Measurements from ENCODE around the gene CD1D.

DNA sequence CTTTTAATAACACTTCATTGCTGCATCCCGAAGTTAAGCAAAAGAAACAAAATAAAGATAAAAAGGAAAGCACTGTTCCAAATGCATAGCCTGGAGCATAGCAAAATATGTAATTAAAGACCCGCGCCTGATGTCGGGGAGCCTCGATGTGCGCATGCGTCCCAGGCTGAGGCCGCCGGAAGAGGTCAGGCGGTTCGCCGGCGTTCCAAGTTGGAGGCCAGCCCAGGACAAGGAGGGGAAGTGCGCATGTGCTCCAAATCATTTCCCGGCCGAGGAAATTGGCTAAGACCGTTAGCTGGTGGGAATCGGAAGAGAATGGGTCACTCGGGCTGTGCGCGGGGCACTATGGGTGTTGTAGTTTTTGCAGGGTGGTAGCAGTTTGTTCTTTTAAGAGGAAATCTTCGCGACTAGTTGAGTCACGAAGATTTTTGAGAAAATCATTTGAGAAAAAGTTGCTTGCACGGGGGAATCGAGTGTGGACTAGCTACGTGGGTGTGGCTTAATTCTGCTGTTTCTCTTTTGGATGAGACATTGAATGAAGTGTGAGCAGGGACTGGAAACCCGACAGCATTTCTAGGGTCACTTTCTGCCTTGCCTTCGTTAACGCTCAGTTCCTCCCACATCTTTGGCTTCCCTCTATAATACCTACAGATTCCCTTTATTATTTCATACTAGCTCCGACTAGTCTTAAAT is 31.0 kb upstream of the CD1D start:
- TF ChIP-seq, protein P1, sequence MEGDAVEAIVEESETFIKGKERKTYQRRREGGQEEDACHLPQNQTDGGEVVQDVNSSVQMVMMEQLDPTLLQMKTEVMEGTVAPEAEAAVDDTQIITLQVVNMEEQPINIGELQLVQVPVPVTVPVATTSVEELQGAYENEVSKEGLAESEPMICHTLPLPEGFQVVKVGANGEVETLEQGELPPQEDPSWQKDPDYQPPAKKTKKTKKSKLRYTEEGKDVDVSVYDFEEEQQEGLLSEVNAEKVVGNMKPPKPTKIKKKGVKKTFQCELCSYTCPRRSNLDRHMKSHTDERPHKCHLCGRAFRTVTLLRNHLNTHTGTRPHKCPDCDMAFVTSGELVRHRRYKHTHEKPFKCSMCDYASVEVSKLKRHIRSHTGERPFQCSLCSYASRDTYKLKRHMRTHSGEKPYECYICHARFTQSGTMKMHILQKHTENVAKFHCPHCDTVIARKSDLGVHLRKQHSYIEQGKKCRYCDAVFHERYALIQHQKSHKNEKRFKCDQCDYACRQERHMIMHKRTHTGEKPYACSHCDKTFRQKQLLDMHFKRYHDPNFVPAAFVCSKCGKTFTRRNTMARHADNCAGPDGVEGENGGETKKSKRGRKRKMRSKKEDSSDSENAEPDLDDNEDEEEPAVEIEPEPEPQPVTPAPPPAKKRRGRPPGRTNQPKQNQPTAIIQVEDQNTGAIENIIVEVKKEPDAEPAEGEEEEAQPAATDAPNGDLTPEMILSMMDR (IDR thresholded peaks at IDR 0.05): no peak
- TF ChIP-seq POLR2A (IDR thresholded peaks at IDR 0.05): no peak

All from right lobe of liver (tissue), 4 donors.